Stomach (tissue), 9 donors: ENCODE data around the gene NUCKS1. TPM values are rescaled to one million over a fixed set of nuclear protein-coding genes. Genes with fewer than 3 reads are reported as not detected.

Experiments used
- DNase-seq, 2 donors: peaks; one replicate each; pipeline versions ENCODE4 v3.0.0 to v3.0.0-alpha.2; 2013 to 2019
- H3K27ac ChIP-seq, 5 donors: fragments of 200-600 bp in 4 of 5; sonication (generic) in 4 of 5; one replicate each; pipeline ENCODE4 v1.5.1; 2013 to 2019; ENCODE audit warnings: mild to moderate bottlenecking in 1 of 5, moderate library complexity in 1 of 5
- H3K27me3 ChIP-seq, 3 donors: fragments of 200-600 bp; sonication (generic); one replicate each; pipeline ENCODE4 v1.5.1; 2017 to 2019; ENCODE audit warnings: mixed run types in 1 of 3
- H3K36me3 ChIP-seq, 4 donors: fragments of 200-600 bp; sonication (generic); 1 replicate in 3 of 4; 2 replicates in 1 of 4; pipeline ENCODE4 v1.5.1; 2016 to 2019
- H3K4me1 ChIP-seq, 4 donors: fragments of 200-600 bp; sonication (generic); one replicate each; pipeline ENCODE4 v1.5.1; 2016 to 2019
- H3K4me3 ChIP-seq, 4 donors: fragments of 200-600 bp; sonication (generic) in 3 of 4; one replicate each; pipeline ENCODE4 v1.5.1; 2016 to 2019; ENCODE audit warnings: mild to moderate bottlenecking in 1 of 4
- H3K9me3 ChIP-seq, 4 donors: fragments of 200-600 bp; sonication (generic); one replicate each; pipeline ENCODE4 v1.5.1; 2016 to 2019
- CTCF ChIP-seq, 7 experiments: fragments of 450-650 bp in 4 of 7; fragments of 200-600 bp in 3 of 7; sonication (generic) in 3 of 7; IDR thresholded peaks; one replicate each; pipeline ENCODE4 v1.5.1; 2016 to 2019; ENCODE audit warnings: antibody characterized with exemption in 7 of 7, control low read depth in 2 of 7, mild to moderate bottlenecking in 1 of 7
- EP300 ChIP-seq: sonication (generic); formaldehyde crosslinking; IDR thresholded peaks from one replicate; pipeline ENCODE4 v1.6.1; 2017; ENCODE audit warnings: antibody characterized with exemption
- POLR2A ChIP-seq, 4 donors: fragments of 450-650 bp; IDR thresholded peaks; one replicate each; pipeline ENCODE4 v1.6.1; 2016; ENCODE audit warnings: antibody characterized with exemption in 4 of 4, control low read depth in 2 of 4, mild to moderate bottlenecking in 1 of 4, moderate library complexity in 1 of 4
- POLR2AphosphoS5 ChIP-seq, 3 donors: sonication (generic); formaldehyde crosslinking; IDR thresholded peaks; one replicate each; pipeline ENCODE4 v1.6.1; 2016; ENCODE audit warnings: antibody characterized with exemption in 3 of 3
- WGBS, 5 donors: extraction: QIAGEN DNeasy Blood & Tissue Kit in 3 of 5; methylation state at CpG; one replicate each; pipeline versions ENCODE4 v1.1.5 to v1.1.7; 2013 to 2018; 5-methylcytosine and 5-hydroxymethylcytosine counted together
- intact Hi-C: fragments of 100-400 bp; cut with DNase I; formaldehyde crosslinking; loops from one replicate; pipeline ENCODE4 v1.15.1; 2023; ENCODE audit warnings: low total_unique reads
- polyA plus RNA-seq, 3 donors: library from polyadenylated mRNA; stranded (reverse); fragments of 200-250 nt; gene quantifications; one replicate each; pipeline ENCODE4 v1.2.3, GENCODE V29; 2013
- total RNA-seq, 5 donors: library from RNA; depleted of rRNA; stranded (reverse); fragments of >200 nt; gene quantifications; one replicate each; pipeline versions ENCODE4 v1.1.0 to v1.2.3, GENCODE V29; 2014 to 2016
- donor health status: healthy with polysubstance abuse.
- donor health status: Bipolar disorder and iron deficiency.
- donor health status: healthy.

NUCKS1 gene
- total and polyA plus RNA-seq, 8 donors, result 28.0 to 330 (median 44.0) TPM

DNA sequence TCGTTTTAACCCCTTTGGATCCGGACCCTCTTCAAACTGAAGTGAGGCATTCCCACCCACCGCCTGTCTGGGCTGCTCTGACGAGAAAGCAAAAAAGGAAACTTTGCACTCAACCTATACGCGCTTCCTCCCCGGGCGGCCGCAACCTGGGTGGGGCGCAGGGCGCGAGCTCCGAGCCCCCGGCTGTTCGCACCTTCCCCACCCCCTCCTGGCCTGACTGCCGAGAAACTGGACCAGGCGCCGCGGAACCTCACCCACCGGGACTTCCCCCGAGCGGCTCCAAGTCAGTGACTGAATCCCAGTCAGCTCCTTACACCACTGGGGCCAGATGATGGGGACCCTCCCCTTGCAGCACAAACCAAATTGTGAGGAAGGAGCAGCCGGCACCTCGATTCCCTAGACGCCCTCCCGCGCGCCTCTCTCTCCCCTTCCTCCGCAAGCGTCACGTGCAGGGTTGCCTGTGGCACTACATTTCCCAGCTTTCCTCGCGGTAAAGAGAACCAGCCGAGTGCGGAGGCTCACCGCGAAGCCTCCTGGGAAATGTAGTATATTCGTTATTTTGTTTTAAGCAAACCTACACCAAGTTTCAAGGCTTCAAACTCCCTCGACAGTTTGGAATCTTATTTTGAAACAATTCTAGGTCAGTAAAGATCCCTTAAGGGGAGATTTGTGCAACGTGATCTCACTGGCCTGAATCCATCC, 25.2 kb upstream of the NUCKS1 start, which contains the start of gene RAB29:
Gene RAB29, minus strand, starts transcription at position 468 of the 702 bp plus-strand sequence. CDS start 526 bp downstream, outside the sequence.
- H3K27ac ChIP-seq, result peak within 1 kb of the TSS; percentile 41 to 82 (median 74)
- peaks cover 10 to 24% (median 16%) of the 10 kb centered on the region in 4 donors for H3K4me1 ChIP-seq
- TF ChIP-seq POLR2A (IDR thresholded peaks at IDR 0.05), result no peak
- peak; percentile 36 to 83 (median 43) for TF ChIP-seq POLR2AphosphoS5 (IDR thresholded peaks at IDR 0.05)
- no peaks in the 10 kb centered on the region for H3K27me3 ChIP-seq
- H3K4me3 ChIP-seq, result peak within 1 kb of the TSS; percentile 72 to 92 (median 84)
- H3K9me3 ChIP-seq, result no peaks in the 10 kb centered on the region
- intact Hi-C loops, result no loop called here
- 1% methylated on average over 33 to 40 of the region's 40 CpGs for WGBS, 5 donors
- peak; percentile 82 to 94 for DNase-seq
- H3K36me3 ChIP-seq, result peaks cover 0 to 7% (median 5%) of the 10 kb centered on the region in 4 donors

- H3K9me3 ChIP-seq, result no peaks in the 10 kb centered on the region
- TF ChIP-seq POLR2A (IDR thresholded peaks at IDR 0.05), result no peak
- TF ChIP-seq POLR2AphosphoS5 (IDR thresholded peaks at IDR 0.05), result no peak
- TF ChIP-seq EP300, result no peak
- TF ChIP-seq CTCF (IDR thresholded peaks at IDR 0.05), result no peak
- H3K36me3 ChIP-seq, result peaks cover 0 to 13% (median 12%) of the 10 kb centered on the region in 4 donors
- WGBS, 5 donors, result 8 to 15% (median 11%) methylated on average over 29 to 36 of the region's 36 CpGs
- DNase-seq, result peak in 1 of 2 donors; percentile 60
- intact Hi-C loops, result no loop called here
- peak overlapping the region; percentile 72 to 92 (median 84) for H3K4me3 ChIP-seq
- H3K4me1 ChIP-seq, result peaks cover 10 to 32% (median 16%) of the 10 kb centered on the region in 4 donors
- peak overlapping the region; percentile 41 to 82 (median 74) for H3K27ac ChIP-seq
- no peaks in the 10 kb centered on the region for H3K27me3 ChIP-seq
Measured at GRCh38 chr1:205774198-205775014, 24.4 kb upstream of the NUCKS1 start.

DNA sequence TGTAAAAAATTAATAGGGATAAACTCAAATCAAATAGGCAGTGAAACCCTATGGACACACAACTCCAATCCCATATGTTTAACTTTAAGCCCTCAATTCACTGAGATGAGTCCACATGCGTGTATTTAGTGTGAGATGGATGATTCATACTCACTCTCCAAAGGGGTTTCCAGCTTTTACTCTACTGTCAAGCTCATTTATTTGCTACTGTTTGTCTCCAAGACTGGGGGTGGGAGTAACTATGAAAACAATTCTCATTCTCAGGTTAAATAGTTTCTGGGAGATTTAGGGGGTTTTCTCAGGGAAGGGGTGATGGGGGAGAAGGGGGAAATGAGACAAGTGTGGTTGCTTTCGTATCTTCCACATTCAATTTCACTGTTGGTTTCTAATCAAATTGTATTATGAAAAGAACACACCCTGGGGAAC, 22.6 kb upstream of the NUCKS1 start:
- Histone ChIP-seq H3K4me1 (peaks cover 10 to 33% (median 16%) of the 10 kb centered on the region in 4 donors), H3K27me3 (no peaks in the 10 kb centered on the region), H3K9me3 (no peaks in the 10 kb centered on the region), H3K27ac (no peak overlapping the region), H3K4me3 (no peak overlapping the region), H3K36me3 (peaks cover 0 to 16% (median 13%) of the 10 kb centered on the region in 4 donors)
- TF ChIP-seq CTCF (IDR thresholded peaks at IDR 0.05), result no peak
- no peak for TF ChIP-seq POLR2A (IDR thresholded peaks at IDR 0.05)
- TF ChIP-seq POLR2AphosphoS5 (IDR thresholded peaks at IDR 0.05), result no peak
- no peak for DNase-seq
- WGBS, 5 donors, result 77 to 92% (median 88%) methylated on average over 2 of the region's 2 CpGs
- intact Hi-C loops, result no loop called here

DNA sequence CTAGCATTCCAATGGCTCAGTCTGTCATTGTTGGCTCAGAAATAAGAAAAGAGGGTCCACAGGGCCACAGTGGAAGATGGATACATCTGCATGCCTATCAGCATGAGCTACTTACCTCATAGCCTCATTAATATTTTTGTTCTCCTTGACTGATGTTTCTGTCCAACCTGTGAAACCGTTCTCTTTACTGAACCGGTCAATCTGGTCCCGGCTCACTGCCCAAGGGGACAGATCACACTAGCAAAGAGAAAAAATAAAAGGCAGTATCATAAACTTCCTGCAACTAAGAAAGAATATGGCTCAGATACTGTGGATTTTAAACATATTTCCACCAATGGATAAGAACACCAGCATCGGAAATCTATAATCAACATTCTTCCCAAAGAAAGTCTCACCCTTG, 20.6 kb upstream of the NUCKS1 start:
- DNase-seq, result no peak
- Histone ChIP-seq H3K4me3 (no peak overlapping the region), H3K4me1 (peaks cover 10 to 28% (median 13%) of the 10 kb centered on the region in 4 donors), H3K27ac (no peak overlapping the region), H3K36me3 (peaks cover 0 to 16% (median 13%) of the 10 kb centered on the region in 4 donors), H3K9me3 (no peaks in the 10 kb centered on the region), H3K27me3 (no peaks in the 10 kb centered on the region)
- 81 to 91% (median 86%) methylated on average over 4 of the region's 4 CpGs for WGBS, 5 donors
- TF ChIP-seq CTCF (IDR thresholded peaks at IDR 0.05), result no peak
- no peak for TF ChIP-seq EP300
- no peak for TF ChIP-seq POLR2A (IDR thresholded peaks at IDR 0.05)
- no peak for TF ChIP-seq POLR2AphosphoS5 (IDR thresholded peaks at IDR 0.05)
- intact Hi-C loops, result no loop called here
